H9 (cell line): ENCODE data around the gene ASPHD1. TPM values are rescaled to one million over a fixed set of nuclear protein-coding genes. Genes with fewer than 3 reads are reported as not detected.
A peak's percentile ranks its signal among the peaks of the same experiment; 100 is the strongest.

Source experiments
- DNase-seq: peaks from one replicate; pipeline ENCODE4 v3.0.0-alpha.2; 2017
- H2AFZ ChIP-seq: one replicate; pipeline ENCODE4 v1.6.1; 2013; ENCODE audit warnings: mild to moderate bottlenecking, low read length, control low read depth, moderate library complexity
- H2AK5ac ChIP-seq: 2 replicates; pipeline ENCODE4 v1.6.1; 2013; ENCODE audit warnings: low read length, control low read depth, mixed read lengths; ENCODE audit not compliant: insufficient read length
- H2BK120ac ChIP-seq: one replicate; pipeline ENCODE4 v1.6.1; 2013; ENCODE audit warnings: low read depth, mild to moderate bottlenecking, low read length, control low read depth, inconsistent platforms; ENCODE audit not compliant: poor library complexity, severe bottlenecking
- H2BK12ac ChIP-seq: 2 replicates; pipeline ENCODE4 v1.6.1; 2013; ENCODE audit warnings: low read length, control low read depth, mixed read lengths, low read depth; ENCODE audit not compliant: insufficient read length
- H2BK15ac ChIP-seq: 2 replicates; pipeline ENCODE4 v1.6.1; 2013; ENCODE audit warnings: low read depth, low read length, control low read depth
- H2BK20ac ChIP-seq: one replicate; pipeline ENCODE4 v1.6.1; 2013; ENCODE audit warnings: low read depth, mild to moderate bottlenecking, low read length, control low read depth, inconsistent platforms; ENCODE audit not compliant: poor library complexity, severe bottlenecking
- H2BK5ac ChIP-seq: 2 replicates; pipeline ENCODE4 v1.6.1; 2013; ENCODE audit warnings: low read length, control low read depth, mixed read lengths; ENCODE audit not compliant: insufficient read length
- H3K14ac ChIP-seq: 2 replicates; pipeline ENCODE4 v1.6.1; 2013; ENCODE audit warnings: low read length, control low read depth; ENCODE audit not compliant: insufficient read depth
- H3K18ac ChIP-seq: 2 replicates; pipeline ENCODE4 v1.6.1; 2013; ENCODE audit warnings: low read depth, mild to moderate bottlenecking, mixed read lengths, low read length, control low read depth; ENCODE audit not compliant: insufficient read length
- H3K23ac ChIP-seq: 2 replicates; pipeline ENCODE4 v1.6.1; 2013; ENCODE audit warnings: low read length, control low read depth, mixed read lengths, low read depth; ENCODE audit not compliant: insufficient read length
- H3K23me2 ChIP-seq: 2 replicates; pipeline ENCODE4 v1.6.1; 2013; ENCODE audit warnings: low read depth, mild to moderate bottlenecking, mixed read lengths, low read length, control low read depth; ENCODE audit not compliant: insufficient read length, poor library complexity, severe bottlenecking
- H3K27ac ChIP-seq: 2 replicates; pipeline ENCODE4 v1.5.1; 2013; ENCODE audit warnings: low read length, control low read depth, mixed read lengths, low read depth; ENCODE audit not compliant: insufficient read length
- H3K27me3 ChIP-seq: 2 replicates; pipeline ENCODE4 v1.6.1; 2013; ENCODE audit warnings: low read length, control low read depth, inconsistent platforms; ENCODE audit not compliant: insufficient read depth
- H3K4ac ChIP-seq: 2 replicates; pipeline ENCODE4 v1.6.1; 2013; ENCODE audit warnings: low read depth, mild to moderate bottlenecking, control low read depth, inconsistent platforms, low read length, moderate library complexity
- H3K4me1 ChIP-seq: 2 replicates; pipeline ENCODE4 v1.6.1; 2013; ENCODE audit warnings: low read length, control low read depth, inconsistent platforms; ENCODE audit not compliant: insufficient read depth
- H3K4me2 ChIP-seq: 2 replicates; pipeline ENCODE4 v1.6.1; 2013; ENCODE audit warnings: low read length, control low read depth, mixed read lengths; ENCODE audit not compliant: insufficient read length, insufficient read depth
- H3K56ac ChIP-seq: 2 replicates; pipeline ENCODE4 v1.6.1; 2013; ENCODE audit warnings: low read depth, mild to moderate bottlenecking, mixed read lengths, low read length, control low read depth; ENCODE audit not compliant: insufficient read length
- H3K79me1 ChIP-seq: 2 replicates; pipeline ENCODE4 v1.6.1; 2013; ENCODE audit warnings: low read depth, mild to moderate bottlenecking, moderate library complexity, low read length, control low read depth, inconsistent platforms; ENCODE audit not compliant: insufficient read depth, poor library complexity, severe bottlenecking
- H3K79me2 ChIP-seq: 2 replicates; pipeline ENCODE4 v1.6.1; 2013; ENCODE audit warnings: low read length, control low read depth, inconsistent platforms; ENCODE audit not compliant: insufficient read depth
- H3K9ac ChIP-seq: 2 replicates; pipeline ENCODE4 v1.6.1; 2013; ENCODE audit warnings: low read length, control low read depth, mixed read lengths; ENCODE audit not compliant: insufficient read length; ENCODE audit errors: extremely low read depth
- H3K9me3 ChIP-seq: one replicate; pipeline ENCODE4 v1.6.1; 2013; ENCODE audit warnings: low read depth, low read length, inconsistent platforms; ENCODE audit not compliant: control insufficient read depth
- H3T11ph ChIP-seq: one replicate; pipeline ENCODE4 v1.6.1; 2013; ENCODE audit warnings: mild to moderate bottlenecking, low read length, control low read depth, inconsistent platforms
- H4K20me1 ChIP-seq: one replicate; pipeline ENCODE4 v1.6.1; 2013; ENCODE audit not compliant: control insufficient read depth, insufficient read length, insufficient read depth
- H4K5ac ChIP-seq: 2 replicates; pipeline ENCODE4 v1.6.1; 2013; ENCODE audit warnings: low read depth, mild to moderate bottlenecking, mixed read lengths, low read length, control low read depth; ENCODE audit not compliant: insufficient read length
- H4K8ac ChIP-seq: replicated peaks from 2 replicates; pipeline ENCODE4 v1.6.1; 2013; ENCODE audit warnings: low read length, control low read depth, mixed read lengths, low read depth; ENCODE audit not compliant: insufficient read length
- H4K91ac ChIP-seq: 2 replicates; pipeline ENCODE4 v1.6.1; 2013; ENCODE audit warnings: low read depth, mild to moderate bottlenecking, moderate library complexity, mixed read lengths, low read length, control low read depth; ENCODE audit not compliant: insufficient read length
- H3K27ac Mint-ChIP-seq, 3 experiments: 2 replicates in 2 of 3; 3 replicates in 1 of 3; pipeline ENCODE4 v1.8.0; 2020 to 2021; ENCODE audit warnings: mixed read lengths in 3 of 3, mild to moderate bottlenecking in 1 of 3, moderate library complexity in 1 of 3
- H3K27me3 Mint-ChIP-seq: 2 replicates; pipeline ENCODE4 v1.8.0; 2021; ENCODE audit warnings: low read depth, mild to moderate bottlenecking, moderate library complexity, mixed read lengths
- H3K36me3 Mint-ChIP-seq, 3 experiments: 2 replicates in 2 of 3; 3 replicates in 1 of 3; pipeline ENCODE4 v1.8.0; 2020 to 2021; ENCODE audit warnings: low read depth in 3 of 3, mixed read lengths in 3 of 3; ENCODE audit not compliant: insufficient read depth in 1 of 3
- H3K4me1 Mint-ChIP-seq, 2 experiments: 2 replicates each; pipeline ENCODE4 v1.8.0; 2020; ENCODE audit warnings: mixed read lengths in 2 of 2
- H3K4me3 Mint-ChIP-seq, 2 experiments: 2 replicates in 1 of 2; 3 replicates in 1 of 2; pipeline ENCODE4 v1.8.0; 2020 to 2021; ENCODE audit warnings: mild to moderate bottlenecking in 2 of 2, mixed read lengths in 2 of 2, moderate library complexity in 1 of 2
- H3K9me3 Mint-ChIP-seq, 2 experiments: 2 replicates in 1 of 2; 3 replicates in 1 of 2; pipeline ENCODE4 v1.8.0; 2020; ENCODE audit warnings: mild to moderate bottlenecking in 2 of 2, mixed read lengths in 2 of 2, moderate library complexity in 1 of 2
- WGBS: extraction: QIAGEN DNeasy Blood & Tissue Kit; methylation state at CpG from one replicate; pipeline ENCODE4 v1.1.7; 2013; ENCODE audit warnings: missing lambda C conversion rate, low lambda C conversion rate, mixed read lengths; ENCODE audit not compliant: insufficient read length; ENCODE audit errors: extremely low coverage; 5-methylcytosine and 5-hydroxymethylcytosine counted together
- total RNA-seq: library from RNA; stranded (reverse); gene quantifications from 2 replicates; pipeline ENCODE4 v1.2.1, GENCODE V29; 2021
- TF ChIP-seq, protein P1 (sequence below): fragments of 200-600 bp; sonication (generic); conservative IDR thresholded peaks from 3 replicates; pipeline ENCODE4 v1.8.0; 2021; ENCODE audit warnings: antibody characterized with exemption, mild to moderate bottlenecking

ASPHD1 gene
- total RNA-seq, 1 experiment from 2014 or later, result 16.7 TPM

DNA sequence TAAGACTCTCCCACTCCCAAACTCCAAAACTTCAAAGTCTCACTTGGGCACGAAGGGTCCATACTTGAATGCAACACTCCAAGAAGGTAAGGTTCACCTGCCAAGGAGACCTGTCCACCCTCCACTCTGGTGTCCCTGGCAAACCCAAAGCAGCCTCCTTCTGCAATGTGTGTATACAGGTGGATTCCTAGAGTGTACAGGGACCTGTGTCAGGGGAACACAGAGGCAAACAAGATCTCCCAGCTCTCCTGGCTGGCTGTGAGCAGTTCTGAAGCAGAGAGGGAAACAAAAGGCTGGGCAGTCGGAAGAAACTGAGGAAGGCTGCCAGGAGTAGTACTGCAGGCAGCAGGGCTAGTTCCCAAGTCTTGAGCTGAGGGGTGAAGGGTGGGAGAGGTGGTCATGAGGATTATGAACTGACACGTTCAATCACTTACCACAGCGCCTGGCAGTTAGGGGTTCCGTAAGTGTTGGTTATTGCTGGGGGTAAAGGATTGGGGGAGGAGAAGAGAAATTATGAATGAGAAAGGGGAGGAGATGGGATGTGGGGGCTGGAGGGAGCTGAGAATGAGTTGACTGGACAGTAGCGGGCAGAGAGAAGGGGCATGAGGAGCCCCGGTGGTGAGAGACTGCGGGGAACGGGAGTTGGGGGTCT lies 24.9 kb downstream of the ASPHD1 start:
- Histone ChIP-seq H3K9ac (peak overlapping the region; percentile 80), H4K5ac (no peak overlapping the region), H4K20me1 (no peaks in the 10 kb centered on the region), H2BK15ac (no peak overlapping the region), H4K8ac (no peak overlapping the region), H3T11ph (no peak overlapping the region), H2AK5ac (peak overlapping the region; percentile 44), H3K79me2 (no peaks in the 10 kb centered on the region), H3K23ac (no peak overlapping the region), H3K27me3 (no peaks in the 10 kb centered on the region), H4K91ac (no peak overlapping the region), H3K79me1 (no peaks in the 10 kb centered on the region), H3K4me2 (peak overlapping the region; percentile 90), H2AFZ (no peak overlapping the region), H2BK120ac (no peak overlapping the region), H3K27ac (no peak overlapping the region), H3K56ac (no peak overlapping the region), H2BK5ac (no peak overlapping the region), H2BK12ac (no peak overlapping the region), H3K4me1 (peaks cover 8% of the 10 kb centered on the region; the same call in 1 of the 2 replicates), H3K23me2 (peaks cover 20% of the 10 kb centered on the region), H3K14ac (peak overlapping the region; percentile 55; the same call in 1 of the 2 replicates), H3K9me3 (no peaks in the 10 kb centered on the region), H2BK20ac (no peak overlapping the region), H3K4ac (no peak overlapping the region), H3K18ac (no peak overlapping the region)
- Mint-ChIP-seq H3K36me3 (peaks cover 2 to 26% (median 20%) of the 10 kb centered on the region in 3 experiments; a peak in 6 of 7 replicates), H3K27me3 (no peaks in the 10 kb centered on the region), H3K4me1 (peaks cover 21 to 30% of the 10 kb centered on the region in 2 experiments), H3K9me3 (no peaks in the 10 kb centered on the region), H3K4me3 (peak overlapping the region; percentile 89 to 96), H3K27ac (peak overlapping the region in 1 of 3 experiments; percentile 3; a peak in 1 of 7 replicates)
- TF ChIP-seq, protein P1, sequence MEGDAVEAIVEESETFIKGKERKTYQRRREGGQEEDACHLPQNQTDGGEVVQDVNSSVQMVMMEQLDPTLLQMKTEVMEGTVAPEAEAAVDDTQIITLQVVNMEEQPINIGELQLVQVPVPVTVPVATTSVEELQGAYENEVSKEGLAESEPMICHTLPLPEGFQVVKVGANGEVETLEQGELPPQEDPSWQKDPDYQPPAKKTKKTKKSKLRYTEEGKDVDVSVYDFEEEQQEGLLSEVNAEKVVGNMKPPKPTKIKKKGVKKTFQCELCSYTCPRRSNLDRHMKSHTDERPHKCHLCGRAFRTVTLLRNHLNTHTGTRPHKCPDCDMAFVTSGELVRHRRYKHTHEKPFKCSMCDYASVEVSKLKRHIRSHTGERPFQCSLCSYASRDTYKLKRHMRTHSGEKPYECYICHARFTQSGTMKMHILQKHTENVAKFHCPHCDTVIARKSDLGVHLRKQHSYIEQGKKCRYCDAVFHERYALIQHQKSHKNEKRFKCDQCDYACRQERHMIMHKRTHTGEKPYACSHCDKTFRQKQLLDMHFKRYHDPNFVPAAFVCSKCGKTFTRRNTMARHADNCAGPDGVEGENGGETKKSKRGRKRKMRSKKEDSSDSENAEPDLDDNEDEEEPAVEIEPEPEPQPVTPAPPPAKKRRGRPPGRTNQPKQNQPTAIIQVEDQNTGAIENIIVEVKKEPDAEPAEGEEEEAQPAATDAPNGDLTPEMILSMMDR, result no peak
- no CpG with 5 or more reads among the region's 9 CpGs for WGBS
- DNase-seq, result no peak
